ENCODE results near the gene LRP1B.

The LRP1B gene

GRCh38 chr2:141967503-141967902 is 163.3 kb downstream of the LRP1B start:
- no peak for TF ChIP-seq CTCF (IDR thresholded peaks at IDR 0.05; ENCODE audit: low read depth, low read length)
- DNase-seq (ENCODE audit: extremely low read depth, low read depth): no peak

- no peak for DNase-seq (ENCODE audit: extremely low read depth, low read depth)
- TF ChIP-seq CTCF (IDR thresholded peaks at IDR 0.05; ENCODE audit: low read depth, low read length): no peak
Observed at GRCh38 chr2:141959941-141960340, 170.9 kb downstream of the LRP1B start.

GRCh38 chr2:141959016-141959415 is 171.8 kb downstream of the LRP1B start:
- DNase-seq (ENCODE audit: extremely low read depth, low read depth): no peak
- TF ChIP-seq CTCF (IDR thresholded peaks at IDR 0.05; ENCODE audit: low read depth, low read length): no peak

- DNase-seq (ENCODE audit: extremely low read depth, low read depth): no peak
- TF ChIP-seq CTCF (IDR thresholded peaks at IDR 0.05; ENCODE audit: low read depth, low read length): no peak
Observed at GRCh38 chr2:141957827-141958450, 172.9 kb downstream of the LRP1B start.

- no peak for TF ChIP-seq CTCF (IDR thresholded peaks at IDR 0.05; ENCODE audit: low read depth, low read length)
- DNase-seq (ENCODE audit: extremely low read depth, low read depth): no peak
Observed at GRCh38 chr2:141957321-141957720, 173.5 kb downstream of the LRP1B start.

GRCh38 chr2:141947396-141948114 is 183.3 kb downstream of the LRP1B start:
- no peak for DNase-seq (ENCODE audit: extremely low read depth, low read depth)
- TF ChIP-seq CTCF (IDR thresholded peaks at IDR 0.05; ENCODE audit: low read depth, low read length): no peak

- TF ChIP-seq CTCF (IDR thresholded peaks at IDR 0.05; ENCODE audit: low read depth, low read length): no peak
Observed at GRCh38 chr2:141946016-141946415, 184.8 kb downstream of the LRP1B start.

More at GRCh38 chr2:141946016-141946415, 184.8 kb downstream of the LRP1B start:
- no peak for DNase-seq (ENCODE audit: extremely low read depth, low read depth)

Measured in AG09319 (cell line).